GM12891 (cell line): Measurements from ENCODE around the gene TNFRSF4.

Experiments used
- DNase-seq: peaks from one replicate; pipeline ENCODE4 v3.0.0; 2011; ENCODE audit warnings: low spot score; ENCODE audit not compliant: insufficient read length
- FAIRE-seq: peaks from 2 replicates; lab custom pipeline; 2011; peaks lifted over from hg19 to GRCh38; lab: Jason Lieb, UNC
- PAX5 ChIP-seq: IDR thresholded peaks from 2 replicates; pipeline ENCODE4 v1.6.1; 2011; ENCODE audit warnings: low read length, moderate library complexity, mild to moderate bottlenecking; ENCODE audit not compliant: insufficient read depth, severe bottlenecking
- POLR2A ChIP-seq: IDR thresholded peaks from 2 replicates; pipeline ENCODE4 v1.6.1; 2011; ENCODE audit warnings: low read depth, low read length, control low read depth
- POLR2AphosphoS5 ChIP-seq: IDR thresholded peaks from 2 replicates; pipeline ENCODE4 v1.6.1; 2011; ENCODE audit warnings: low read depth, low read length, control low read depth
- POU2F2 ChIP-seq: IDR thresholded peaks from 2 replicates; pipeline ENCODE4 v1.6.1; 2011; ENCODE audit warnings: low read depth, mild to moderate bottlenecking, control low read depth, low read length, moderate library complexity
- SPI1 ChIP-seq: IDR thresholded peaks from 2 replicates; pipeline ENCODE4 v1.6.1; 2011; ENCODE audit warnings: low read depth, low read length, control low read depth
- TAF1 ChIP-seq: IDR thresholded peaks from 2 replicates; pipeline ENCODE4 v1.6.1; 2011; ENCODE audit warnings: low read depth, low read length, control low read depth

Gene TNFRSF4

DNA sequence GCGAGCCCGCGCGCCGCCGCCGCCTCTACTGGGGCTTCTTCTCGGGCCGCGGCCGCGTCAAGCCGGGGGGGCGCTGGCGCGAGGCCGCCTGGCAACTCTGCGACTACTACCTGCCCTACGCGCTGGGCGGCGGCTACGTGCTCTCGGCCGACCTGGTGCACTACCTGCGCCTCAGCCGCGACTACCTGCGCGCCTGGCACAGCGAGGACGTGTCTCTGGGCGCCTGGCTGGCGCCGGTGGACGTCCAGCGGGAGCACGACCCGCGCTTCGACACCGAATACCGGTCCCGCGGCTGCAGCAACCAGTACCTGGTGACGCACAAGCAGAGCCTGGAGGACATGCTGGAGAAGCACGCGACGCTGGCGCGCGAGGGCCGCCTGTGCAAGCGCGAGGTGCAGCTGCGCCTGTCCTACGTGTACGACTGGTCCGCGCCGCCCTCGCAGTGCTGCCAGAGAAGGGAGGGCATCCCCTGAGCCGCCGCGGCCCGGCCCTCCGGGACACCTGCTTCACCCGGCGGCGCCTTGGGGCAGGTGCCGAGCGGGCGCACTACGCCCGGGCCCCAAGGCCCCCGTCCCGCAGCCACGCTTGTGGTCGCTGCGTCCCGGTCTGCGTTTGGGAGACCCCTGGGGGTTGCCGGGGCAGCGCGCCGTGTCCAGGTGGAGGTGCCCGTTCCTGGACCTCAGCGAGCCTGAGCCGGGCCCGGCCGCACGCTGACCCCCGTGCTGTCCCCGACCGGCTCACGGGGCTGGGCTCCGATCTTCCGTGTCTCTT lies 19.0 kb upstream of the TNFRSF4 start:
- FAIRE-seq (peak; percentile 26), DNase-seq (no peak)
- TF ChIP-seq POLR2AphosphoS5 (no peak), SPI1 (no peak), POU2F2 (no peak), POLR2A (no peak), TAF1 (no peak)

DNA sequence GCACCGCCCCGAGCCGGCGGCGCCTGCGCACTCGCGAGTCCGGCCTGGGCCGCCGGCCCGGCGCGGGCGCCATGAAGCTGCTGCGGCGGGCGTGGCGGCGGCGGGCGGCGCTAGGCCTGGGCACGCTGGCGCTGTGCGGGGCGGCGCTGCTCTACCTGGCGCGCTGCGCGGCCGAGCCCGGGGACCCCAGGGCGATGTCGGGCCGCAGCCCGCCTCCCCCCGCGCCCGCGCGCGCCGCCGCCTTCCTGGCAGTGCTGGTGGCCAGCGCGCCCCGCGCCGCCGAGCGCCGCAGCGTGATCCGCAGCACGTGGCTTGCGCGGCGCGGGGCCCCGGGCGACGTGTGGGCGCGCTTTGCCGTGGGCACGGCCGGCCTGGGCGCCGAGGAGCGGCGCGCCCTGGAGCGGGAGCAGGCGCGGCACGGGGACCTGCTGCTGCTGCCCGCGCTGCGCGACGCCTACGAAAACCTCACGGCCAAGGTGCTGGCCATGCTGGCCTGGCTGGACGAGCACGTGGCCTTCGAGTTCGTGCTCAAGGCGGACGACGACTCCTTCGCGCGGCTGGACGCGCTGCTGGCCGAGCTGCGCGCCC lies 18.3 kb upstream of the TNFRSF4 start, which contains the start of gene B3GALT6:
Gene B3GALT6, plus strand, starts transcription at position 30 of the 588 bp plus-strand sequence. Its CDS starts 42 bp downstream, at position 72.
- FAIRE-seq (peak; percentile 55), DNase-seq (no peak)
- TF ChIP-seq POLR2AphosphoS5 (0 out of 2 replicates have a peak, but pooled peaks have one; percentile 6), TAF1 (no peak)

GRCh38 chr1:1231400-1232207 lies 17.7 kb upstream of the TNFRSF4 start, which contains the start of gene SDF4:
Gene SDF4 (minus strand): TSS chr1:1232001. CDS start chr1:1228772, 3,229 bp downstream.
- DNase-seq (peak; percentile 100), FAIRE-seq (peak; percentile 100)
- no peak for TF ChIP-seq POU2F2
- no peak for TF ChIP-seq PAX5
- TF ChIP-seq POLR2A, result peak; percentile 82
- TF ChIP-seq SPI1, result no peak
- peak; percentile 61; the same call in 1 of the 2 replicates for TF ChIP-seq POLR2AphosphoS5
- TF ChIP-seq TAF1, result peak; percentile 86

DNA sequence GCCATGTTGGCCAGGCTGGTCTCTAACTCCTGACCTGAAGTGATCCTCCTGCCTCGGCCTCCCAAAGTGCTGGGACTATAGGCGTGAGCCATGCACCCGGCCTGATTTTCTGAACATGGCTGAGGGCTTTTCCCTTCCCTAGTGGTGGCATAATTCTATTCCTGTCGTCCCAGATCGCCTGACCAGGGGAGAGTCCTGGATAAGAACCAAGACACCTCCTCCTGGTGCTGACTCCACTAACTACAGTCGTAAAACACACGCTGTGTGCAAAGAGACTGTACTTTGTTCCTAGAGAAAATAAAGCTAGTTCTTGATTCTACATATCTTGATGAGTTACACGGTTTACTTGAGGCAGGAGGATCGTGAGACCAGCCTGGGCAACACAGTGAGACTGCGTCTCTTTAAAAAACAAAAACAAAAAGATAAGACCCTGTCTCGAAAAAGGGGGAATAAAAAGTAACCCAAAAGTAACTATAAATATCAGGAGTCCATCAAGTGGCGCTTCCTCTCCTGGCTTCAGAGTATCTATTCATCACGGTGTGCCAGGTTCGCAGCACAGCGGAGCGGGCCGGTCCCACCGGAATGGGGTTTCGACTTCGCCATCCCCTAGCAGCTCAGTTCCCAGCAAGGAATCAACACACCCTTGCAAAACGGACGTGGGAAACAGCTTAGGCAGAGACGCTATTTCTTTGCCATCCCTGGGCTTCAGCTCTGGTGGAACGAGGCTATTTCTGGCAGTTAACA lies 16.9 kb upstream of the TNFRSF4 start:
- FAIRE-seq, result peak; percentile 51
- no peak for TF ChIP-seq POU2F2
- no peak; the same call in 1 of the 2 replicates for TF ChIP-seq POLR2AphosphoS5
- TF ChIP-seq POLR2A, result no peak
- TF ChIP-seq TAF1, result no peak
- no peak for TF ChIP-seq PAX5
- TF ChIP-seq SPI1, result no peak
- no peak for DNase-seq

GRCh38 chr1:1229770-1230169 lies 15.8 kb upstream of the TNFRSF4 start:
- no peak for FAIRE-seq
- DNase-seq, result no peak
- TF ChIP-seq TAF1, result no peak
- no peak for TF ChIP-seq SPI1
- TF ChIP-seq POLR2A, result no peak
- no peak for TF ChIP-seq POLR2AphosphoS5
- TF ChIP-seq POU2F2, result no peak

DNA sequence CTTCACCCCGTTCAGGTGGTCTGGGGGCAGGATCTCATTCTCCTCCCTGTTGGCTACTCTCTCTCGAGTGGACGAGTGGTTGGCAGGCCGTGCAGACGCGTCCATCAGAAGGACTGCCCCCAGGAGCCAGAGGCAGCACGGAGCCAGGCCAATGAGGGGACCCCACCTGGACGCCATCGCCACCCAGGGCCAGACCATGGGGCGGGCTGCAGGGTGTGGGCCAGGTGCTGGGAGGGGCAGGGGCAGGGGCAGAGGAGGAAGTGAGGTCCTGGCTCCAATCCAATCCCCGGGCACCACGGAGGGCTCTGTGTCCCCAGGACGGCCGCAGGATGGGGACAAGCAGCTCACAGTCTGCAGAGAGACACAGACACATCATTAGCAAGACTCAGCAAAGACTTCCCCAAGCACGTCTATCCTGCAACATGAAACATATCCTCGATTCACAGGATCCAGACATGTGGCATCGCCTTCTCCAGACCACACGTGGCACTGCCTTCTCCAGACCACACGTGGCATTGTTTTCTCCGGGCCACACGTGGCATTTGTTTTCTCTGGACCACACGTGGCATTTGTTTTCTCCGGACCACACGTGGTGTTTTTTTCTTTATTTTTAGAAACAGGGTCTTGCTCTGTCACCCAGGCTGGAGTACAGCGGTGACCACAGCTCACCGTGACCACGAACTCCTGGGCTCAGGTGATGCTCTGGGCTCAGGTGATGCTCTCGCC lies 14.8 kb upstream of the TNFRSF4 start:
- no peak for FAIRE-seq
- no peak for DNase-seq
- TF ChIP-seq POU2F2, result no peak
- TF ChIP-seq POLR2AphosphoS5, result no peak
- TF ChIP-seq TAF1, result no peak
- no peak for TF ChIP-seq POLR2A
- no peak for TF ChIP-seq SPI1
- no peak for TF ChIP-seq PAX5

GRCh38 chr1:1228187-1228586 lies 14.2 kb upstream of the TNFRSF4 start:
- TF ChIP-seq POLR2A (no peak), PAX5 (no peak), TAF1 (no peak)
- no peak for DNase-seq
- FAIRE-seq, result no peak

DNA sequence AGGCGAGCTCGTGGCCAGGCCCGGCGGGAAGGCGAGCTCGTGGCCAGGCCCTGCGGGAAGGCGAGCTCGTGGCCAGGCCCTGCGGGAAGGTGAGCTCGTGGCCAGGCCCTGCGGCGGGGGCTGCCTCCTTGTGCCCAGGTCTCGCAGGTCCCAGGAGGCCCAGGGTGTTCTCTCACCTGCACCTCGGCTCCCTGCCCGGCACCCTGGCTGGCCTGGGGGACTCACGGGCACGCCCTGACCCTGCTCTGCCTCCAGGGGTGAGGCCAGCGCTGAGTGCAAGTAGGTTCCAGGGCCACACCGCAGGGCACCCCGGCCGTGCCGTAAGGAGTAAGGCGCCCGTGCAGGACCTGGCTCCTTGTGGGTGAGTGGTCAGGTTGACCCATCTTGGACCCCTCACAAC lies 13.4 kb upstream of the TNFRSF4 start:
- no peak for DNase-seq
- TF ChIP-seq PAX5 (no peak), POU2F2 (no peak), POLR2AphosphoS5 (no peak)
- no peak for FAIRE-seq
